ENCODE results near the gene SGMS1. TPM values are rescaled to one million over a fixed set of nuclear protein-coding genes. Genes with fewer than 3 reads are reported as not detected.

SGMS1 gene
- polyA plus RNA-seq, 1 of the 3 experiments (the other 2 are of a cell fraction): 6.3 TPM

- Histone ChIP-seq H3K27ac (ENCODE audit: low read depth in 2 of 2, low read length in 1 of 2) (no peak overlapping the region), H3K9me2 (no peaks in the 10 kb centered on the region), H3K4me2 (no peak overlapping the region), H4K20me1 (ENCODE audit: insufficient read depth) (no peaks in the 10 kb centered on the region), H2AFZ (ENCODE audit: low read depth) (no peak overlapping the region), H3K27me3 (ENCODE audit: insufficient read depth) (no peaks in the 10 kb centered on the region), H3K36me3 (replicated peaks in 1 of 2; ENCODE audit: control insufficient read depth in 1 of 2, insufficient read depth in 2 of 2, low read length in 1 of 2) (peaks cover 2 to 10% of the 10 kb centered on the region in 2 experiments), H3K9ac (no peak overlapping the region), H3K4me3 (ENCODE audit: low read depth in 2 of 2, low read length in 1 of 2) (no peak overlapping the region), H3K9me3 (no peaks in the 10 kb centered on the region), H3K4me1 (ENCODE audit: control insufficient read depth in 1 of 2, insufficient read depth in 2 of 2, low read depth in 1 of 2, low read length in 1 of 2) (no peaks in the 10 kb centered on the region), H3F3A (replicated peaks; ENCODE audit: insufficient read depth) (no peaks in the 10 kb centered on the region), H3K79me2 (ENCODE audit: insufficient read depth) (no peaks in the 10 kb centered on the region)
- no peak for TF ChIP-seq JUND (IDR thresholded peaks at IDR 0.05)
- no peak for TF ChIP-seq MXI1 (IDR thresholded peaks at IDR 0.05; ENCODE audit: low read depth, low read length)
- no peak for TF ChIP-seq RCOR1 (IDR thresholded peaks at IDR 0.05; ENCODE audit: low read length)
- no peak for TF ChIP-seq CHD2 (IDR thresholded peaks at IDR 0.05; ENCODE audit: low read length, partially characterized antibody)
- no peak for TF ChIP-seq NFIC (IDR thresholded peaks at IDR 0.05; ENCODE audit: borderline replicate concordance)
- no peak for TF ChIP-seq NRF1 (IDR thresholded peaks at IDR 0.05; ENCODE audit: low read depth, low read length)
- no peak for TF ChIP-seq MAX (IDR thresholded peaks at IDR 0.05; ENCODE audit: low read depth)
- TF ChIP-seq CTCF (IDR thresholded peaks at IDR 0.05): no peak
- TF ChIP-seq USF2 (IDR thresholded peaks at IDR 0.05; ENCODE audit: borderline replicate concordance, low read depth, low read length): no peak
- no peak for TF ChIP-seq IRF3 (IDR thresholded peaks at IDR 0.05; ENCODE audit: low read depth, low read length)
- TF ChIP-seq TCF12 (IDR thresholded peaks at IDR 0.05): no peak
- TF ChIP-seq ELF1 (IDR thresholded peaks at IDR 0.05): no peak
- WGBS (ENCODE audit: low lambda C conversion rate): 96% methylated on average over 8 of the region's 8 CpGs
- POLR2A ChIA-PET: no interaction called here
- CTCF ChIA-PET: no interaction called here
- DNase-seq: no peak
Measured at GRCh38 chr10:50304660-50305059, 319.1 kb downstream of the SGMS1 start.

- no peak for DNase-seq
- H3K9me3 ChIP-seq: peaks cover 4% of the 10 kb centered on the region; the same call in 1 of the 2 replicates
- H3K36me3 ChIP-seq (replicated peaks in 1 of 2; ENCODE audit: control insufficient read depth in 1 of 2, insufficient read depth in 2 of 2, low read length in 1 of 2): no peaks in the 10 kb centered on the region
- no peak for TF ChIP-seq MXI1 (IDR thresholded peaks at IDR 0.05; ENCODE audit: low read depth, low read length)
- no peak for TF ChIP-seq USF1 (IDR thresholded peaks at IDR 0.05; ENCODE audit: borderline replicate concordance, low read depth)
- H3K79me2 ChIP-seq (ENCODE audit: insufficient read depth): no peaks in the 10 kb centered on the region
- no peaks in the 10 kb centered on the region for H3K9me2 ChIP-seq
- ChIA-PET POLR2A (no interaction called here), CTCF (no interaction called here)
- H3K9ac ChIP-seq: no peak overlapping the region
- no peaks in the 10 kb centered on the region for H3F3A ChIP-seq (replicated peaks; ENCODE audit: insufficient read depth)
- H3K4me2 ChIP-seq: no peak overlapping the region
- no peaks in the 10 kb centered on the region for H4K20me1 ChIP-seq (ENCODE audit: insufficient read depth)
- H3K27me3 ChIP-seq (ENCODE audit: insufficient read depth): no peaks in the 10 kb centered on the region
- no peak overlapping the region for H3K4me3 ChIP-seq (ENCODE audit: low read depth in 2 of 2, low read length in 1 of 2)
- no peak overlapping the region for H3K27ac ChIP-seq (ENCODE audit: low read depth in 2 of 2, low read length in 1 of 2)
- 5% methylated on average over 1 of the region's 1 CpG for WGBS (ENCODE audit: low lambda C conversion rate)
- H2AFZ ChIP-seq (ENCODE audit: low read depth): no peak overlapping the region
- H3K4me1 ChIP-seq (ENCODE audit: control insufficient read depth in 1 of 2, insufficient read depth in 2 of 2, low read depth in 1 of 2, low read length in 1 of 2): no peaks in the 10 kb centered on the region
Measured at GRCh38 chr10:50299948-50300669, 323.6 kb downstream of the SGMS1 start.
